ENCODE data around the gene TGFBR3.

TGFBR3 gene

DNA sequence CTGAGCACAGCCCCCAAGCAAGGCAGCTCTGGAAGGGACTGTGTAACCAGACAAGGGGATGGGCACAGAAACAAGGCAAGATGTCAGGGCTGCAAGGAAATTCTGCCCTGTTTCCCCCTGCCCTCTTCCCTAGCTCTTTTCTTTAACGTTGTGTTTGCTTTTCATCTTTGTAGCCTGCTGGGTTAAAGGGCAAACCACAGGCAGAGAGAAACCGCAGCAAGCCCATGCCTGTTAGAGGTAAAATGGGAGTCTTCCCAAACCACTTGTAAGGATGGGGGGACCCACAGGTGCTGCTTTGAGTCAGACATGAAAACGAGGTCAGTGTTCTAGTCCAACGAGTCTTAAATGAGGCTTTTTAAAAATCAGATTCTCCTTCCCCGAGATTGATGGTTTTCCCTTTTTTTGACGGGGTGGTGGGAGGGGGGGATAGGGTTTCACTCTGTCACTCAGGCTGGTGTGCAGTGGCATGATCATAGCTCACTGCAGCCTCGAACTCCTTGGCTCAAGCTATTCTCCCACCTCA is 13.3 kb downstream of the TGFBR3 start:
- peaks cover 14% of the 10 kb centered on the region for H3K4me1 ChIP-seq (ENCODE audit: insufficient read depth, poor library complexity, severe bottlenecking)
- TF ChIP-seq, protein P1, sequence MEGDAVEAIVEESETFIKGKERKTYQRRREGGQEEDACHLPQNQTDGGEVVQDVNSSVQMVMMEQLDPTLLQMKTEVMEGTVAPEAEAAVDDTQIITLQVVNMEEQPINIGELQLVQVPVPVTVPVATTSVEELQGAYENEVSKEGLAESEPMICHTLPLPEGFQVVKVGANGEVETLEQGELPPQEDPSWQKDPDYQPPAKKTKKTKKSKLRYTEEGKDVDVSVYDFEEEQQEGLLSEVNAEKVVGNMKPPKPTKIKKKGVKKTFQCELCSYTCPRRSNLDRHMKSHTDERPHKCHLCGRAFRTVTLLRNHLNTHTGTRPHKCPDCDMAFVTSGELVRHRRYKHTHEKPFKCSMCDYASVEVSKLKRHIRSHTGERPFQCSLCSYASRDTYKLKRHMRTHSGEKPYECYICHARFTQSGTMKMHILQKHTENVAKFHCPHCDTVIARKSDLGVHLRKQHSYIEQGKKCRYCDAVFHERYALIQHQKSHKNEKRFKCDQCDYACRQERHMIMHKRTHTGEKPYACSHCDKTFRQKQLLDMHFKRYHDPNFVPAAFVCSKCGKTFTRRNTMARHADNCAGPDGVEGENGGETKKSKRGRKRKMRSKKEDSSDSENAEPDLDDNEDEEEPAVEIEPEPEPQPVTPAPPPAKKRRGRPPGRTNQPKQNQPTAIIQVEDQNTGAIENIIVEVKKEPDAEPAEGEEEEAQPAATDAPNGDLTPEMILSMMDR (IDR thresholded peaks at IDR 0.05; ENCODE audit: poor library complexity, severe bottlenecking) = no peak
- H3K4me3 ChIP-seq (ENCODE audit: severe bottlenecking) = no peak overlapping the region
- H3K36me3 ChIP-seq (ENCODE audit: low read depth) = no peaks in the 10 kb centered on the region
- no peaks in the 10 kb centered on the region for H3K9me3 ChIP-seq (ENCODE audit: severe bottlenecking)
- peak; percentile 89 for ATAC-seq (ENCODE audit: low read depth)
- DNase-seq (ENCODE audit: low spot score) = peak; percentile 72
- peak overlapping the region; percentile 54 for H3K27ac ChIP-seq (ENCODE audit: poor library complexity, severe bottlenecking)
- H3K27me3 ChIP-seq (ENCODE audit: insufficient read depth, poor library complexity, severe bottlenecking) = no peaks in the 10 kb centered on the region

DNA sequence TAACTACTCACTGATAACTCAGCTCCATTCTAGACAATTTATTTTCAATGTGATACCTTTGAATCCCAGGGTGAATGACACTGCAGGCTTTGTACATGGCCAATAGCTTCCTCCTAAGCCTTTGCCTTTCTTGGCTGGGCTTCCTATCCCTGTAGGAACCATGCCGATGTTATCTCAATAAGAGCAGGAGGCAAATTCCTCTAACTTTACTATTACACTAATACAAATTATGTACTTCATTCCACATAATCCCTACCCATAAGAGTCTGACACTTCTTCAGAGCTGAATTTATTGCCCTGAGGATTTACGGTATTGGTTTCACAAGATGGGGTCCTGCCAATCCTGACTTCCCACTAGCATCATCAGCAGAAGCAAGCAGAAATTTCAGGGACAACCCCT is 14.0 kb downstream of the TGFBR3 start:
- DNase-seq (ENCODE audit: low spot score) (no peak), ATAC-seq (ENCODE audit: low read depth) (peak; percentile 54)
- H3K27me3 ChIP-seq (ENCODE audit: insufficient read depth, poor library complexity, severe bottlenecking) = no peaks in the 10 kb centered on the region
- H3K36me3 ChIP-seq (ENCODE audit: low read depth) = no peaks in the 10 kb centered on the region
- H3K27ac ChIP-seq (ENCODE audit: poor library complexity, severe bottlenecking) = peak overlapping the region; percentile 54
- H3K9me3 ChIP-seq (ENCODE audit: severe bottlenecking) = no peaks in the 10 kb centered on the region
- no peak overlapping the region for H3K4me3 ChIP-seq (ENCODE audit: severe bottlenecking)
- H3K4me1 ChIP-seq (ENCODE audit: insufficient read depth, poor library complexity, severe bottlenecking) = peaks cover 14% of the 10 kb centered on the region
- TF ChIP-seq, protein P1 (IDR thresholded peaks at IDR 0.05; ENCODE audit: poor library complexity, severe bottlenecking) = no peak

DNA sequence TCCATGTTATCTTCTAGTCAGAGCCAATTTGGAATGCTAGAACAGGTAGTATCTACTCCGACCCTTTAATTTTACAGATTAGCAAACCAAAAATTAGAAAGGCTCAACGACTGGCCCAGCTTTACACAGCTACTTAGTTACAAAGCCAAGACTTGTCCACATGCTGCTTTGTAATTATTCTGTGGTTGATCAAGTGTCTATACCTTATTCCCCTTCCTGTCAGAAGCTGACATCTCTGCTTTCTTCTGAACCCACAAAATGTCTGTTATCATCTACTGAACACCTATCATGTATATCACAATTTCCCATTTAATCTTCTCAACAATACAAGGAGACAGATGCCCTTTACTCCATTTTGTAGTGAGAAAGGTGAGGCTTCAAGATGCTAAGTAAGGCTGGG is 15.6 kb downstream of the TGFBR3 start:
- H3K27ac ChIP-seq (ENCODE audit: poor library complexity, severe bottlenecking) = no peak overlapping the region
- ATAC-seq (ENCODE audit: low read depth) (no peak), DNase-seq (ENCODE audit: low spot score) (no peak)
- no peak overlapping the region for H3K4me3 ChIP-seq (ENCODE audit: severe bottlenecking)
- H3K36me3 ChIP-seq (ENCODE audit: low read depth) = no peaks in the 10 kb centered on the region
- H3K9me3 ChIP-seq (ENCODE audit: severe bottlenecking) = no peaks in the 10 kb centered on the region
- peaks cover 15% of the 10 kb centered on the region for H3K4me1 ChIP-seq (ENCODE audit: insufficient read depth, poor library complexity, severe bottlenecking)
- no peaks in the 10 kb centered on the region for H3K27me3 ChIP-seq (ENCODE audit: insufficient read depth, poor library complexity, severe bottlenecking)
- TF ChIP-seq, protein P1 (IDR thresholded peaks at IDR 0.05; ENCODE audit: poor library complexity, severe bottlenecking) = no peak

DNA sequence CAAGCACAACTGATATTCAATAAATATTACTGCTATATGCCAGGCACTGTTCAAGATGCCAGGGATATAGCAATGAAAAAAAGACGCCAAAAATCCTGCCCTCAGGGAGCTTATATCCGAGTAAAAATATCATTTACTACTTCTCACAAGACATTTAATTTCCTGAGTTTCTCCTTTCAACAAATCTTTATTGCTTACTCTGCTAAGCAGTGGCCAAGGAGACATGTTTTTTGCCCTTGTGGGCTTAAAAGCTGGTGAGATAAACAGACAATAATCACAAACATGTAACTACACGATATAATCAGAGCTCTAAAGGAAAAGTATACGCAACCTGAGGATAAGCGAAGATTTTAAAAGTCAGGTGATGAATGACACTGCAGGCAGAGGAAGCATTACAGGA is 19.5 kb downstream of the TGFBR3 start:
- DNase-seq (ENCODE audit: low spot score) = no peak
- H3K4me3 ChIP-seq (ENCODE audit: severe bottlenecking) = no peak overlapping the region
- peaks cover 18% of the 10 kb centered on the region for H3K4me1 ChIP-seq (ENCODE audit: insufficient read depth, poor library complexity, severe bottlenecking)
- H3K36me3 ChIP-seq (ENCODE audit: low read depth) = no peaks in the 10 kb centered on the region
- H3K27ac ChIP-seq (ENCODE audit: poor library complexity, severe bottlenecking) = no peak overlapping the region
- TF ChIP-seq, protein P1 (IDR thresholded peaks at IDR 0.05; ENCODE audit: poor library complexity, severe bottlenecking) = no peak
- ATAC-seq (ENCODE audit: low read depth) = no peak
- no peaks in the 10 kb centered on the region for H3K9me3 ChIP-seq (ENCODE audit: severe bottlenecking)
- H3K27me3 ChIP-seq (ENCODE audit: insufficient read depth, poor library complexity, severe bottlenecking) = no peaks in the 10 kb centered on the region

DNA sequence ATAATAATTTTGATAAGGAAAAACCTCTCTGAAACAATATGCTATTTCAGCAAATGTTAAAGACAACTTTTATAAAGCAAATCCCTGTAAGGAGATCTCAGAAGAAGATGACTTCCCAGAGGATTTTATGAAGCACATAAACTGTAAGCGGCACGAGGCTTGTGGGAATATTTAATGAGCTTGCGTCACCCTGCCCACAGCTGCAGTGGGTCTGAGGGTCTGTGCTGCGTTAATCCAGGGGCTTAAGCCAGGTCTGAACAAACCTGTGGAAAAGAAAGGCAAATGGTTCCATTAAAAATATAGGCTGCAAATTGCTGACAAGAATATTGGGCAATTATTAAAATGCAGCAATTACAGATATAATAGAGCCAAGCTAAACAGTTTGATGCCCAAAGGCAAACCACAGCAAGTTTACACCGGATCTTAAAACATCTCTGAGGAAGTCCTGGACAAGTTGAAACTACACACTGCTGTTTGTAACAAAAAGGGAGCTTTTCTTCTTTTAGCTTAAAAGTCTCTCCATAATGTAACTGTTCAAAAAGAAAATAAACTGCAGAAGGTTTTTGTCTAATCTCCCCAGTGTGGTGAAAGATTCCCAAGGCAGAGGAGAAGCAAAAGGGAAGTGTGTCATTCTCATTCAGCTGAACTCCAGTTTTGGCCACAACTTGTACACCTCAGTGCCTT is 21.8 kb downstream of the TGFBR3 start:
- DNase-seq (ENCODE audit: low spot score) (no peak), ATAC-seq (ENCODE audit: low read depth) (peak; percentile 93)
- Histone ChIP-seq H3K27ac (ENCODE audit: poor library complexity, severe bottlenecking) (peak overlapping the region; percentile 97), H3K4me3 (ENCODE audit: severe bottlenecking) (no peak overlapping the region), H3K9me3 (ENCODE audit: severe bottlenecking) (no peaks in the 10 kb centered on the region), H3K27me3 (ENCODE audit: insufficient read depth, poor library complexity, severe bottlenecking) (no peaks in the 10 kb centered on the region), H3K36me3 (ENCODE audit: low read depth) (no peaks in the 10 kb centered on the region), H3K4me1 (ENCODE audit: insufficient read depth, poor library complexity, severe bottlenecking) (peaks cover 18% of the 10 kb centered on the region)
- TF ChIP-seq, protein P1 (IDR thresholded peaks at IDR 0.05; ENCODE audit: poor library complexity, severe bottlenecking) = no peak
